HEK293 (cell line): Measurements from ENCODE around the gene MRGPRG.
"Not testable (repeated sequence)": the region's sequence is repeated elsewhere in the genome, so short reads cannot be mapped to it uniquely, and the experiment has no call there.

Experiments
- CTCF ChIA-PET: fragments of 350-600 bp; formaldehyde crosslinking; extraction: SDS; loops from one replicate; lab custom pipeline; 2021; ENCODE audit warnings: antibody characterized with exemption; lab: Yijun Ruan, JAX
- POLR2A ChIA-PET: fragments of 300-600 bp; formaldehyde crosslinking; extraction: SDS; loops from one replicate; lab custom pipeline; 2020; ENCODE audit warnings: antibody characterized with exemption, inconsistent platforms; lab: Yijun Ruan, JAX
- H3K27ac ChIP-seq: fragments of 200-500 bp; sonication (Bioruptor generic); 2 replicates; pipeline ENCODE4 v1.5.1; 2014; ENCODE audit warnings: low read depth, low read length, control low read depth, inconsistent platforms; ENCODE audit errors: extremely low read depth
- H3K36me3 ChIP-seq, 2 experiments: fragments of 200-500 bp in 1 of 2; sonication (Bioruptor generic) in 1 of 2; 1 replicate in 1 of 2; 2 replicates in 1 of 2; pipeline ENCODE4 v1.5.1; 2014 to 2017; ENCODE audit warnings: inconsistent platforms in 2 of 2, low read length in 2 of 2; ENCODE audit not compliant: control insufficient read depth in 2 of 2, insufficient read depth in 1 of 2
- H3K4me1 ChIP-seq: fragments of 200-500 bp; sonication (Bioruptor generic); 2 replicates; pipeline ENCODE4 v1.5.1; 2014; ENCODE audit warnings: mild to moderate bottlenecking, low read length, inconsistent platforms; ENCODE audit not compliant: control insufficient read depth, insufficient read depth
- H3K4me3 ChIP-seq: 2 replicates; pipeline ENCODE4 v1.5.1; 2011; ENCODE audit warnings: low read depth, mild to moderate bottlenecking, control low read depth, low read length, moderate library complexity
- H3K9me3 ChIP-seq: fragments of 200-500 bp; sonication (Bioruptor generic); 2 replicates; pipeline ENCODE4 v1.5.1; 2014; ENCODE audit warnings: low read depth, low read length, inconsistent platforms; ENCODE audit not compliant: control insufficient read depth, insufficient read depth
- SETDB1 ChIP-seq: IDR thresholded peaks from one replicate; pipeline ENCODE4 v1.6.1; 2017; ENCODE audit warnings: mild to moderate bottlenecking, low read length, moderate library complexity, mixed read lengths; ENCODE audit not compliant: insufficient read length
- ZEB2 ChIP-seq: fragments of 450-650 bp; formaldehyde crosslinking; IDR thresholded peaks from 2 replicates; pipeline ENCODE4 v1.5.1; 2016; ENCODE audit warnings: missing biosample characterization, missing genetic modification characterization
- ZNF157 ChIP-seq: fragments of 450-650 bp; formaldehyde crosslinking; IDR thresholded peaks from 2 replicates; pipeline ENCODE4 v1.5.1; 2016; ENCODE audit warnings: missing biosample characterization, missing genetic modification characterization
- ZNF510 ChIP-seq: fragments of 450-650 bp; formaldehyde crosslinking; IDR thresholded peaks from 2 replicates; pipeline ENCODE4 v1.5.1; 2018; ENCODE audit warnings: mild to moderate bottlenecking, missing genetic modification characterization, missing biosample characterization; ENCODE audit not compliant: insufficient replicate concordance
- ZNF571 ChIP-seq: fragments of 450-650 bp; formaldehyde crosslinking; IDR thresholded peaks from 2 replicates; pipeline ENCODE4 v1.5.0; 2017; ENCODE audit warnings: missing biosample characterization, missing genetic modification characterization
- TF ChIP-seq, protein P1 (sequence below): fragments of 450-650 bp; formaldehyde crosslinking; conservative IDR thresholded peaks from 2 replicates; pipeline ENCODE4 v1.5.1; 2016; ENCODE audit warnings: low read depth, missing biosample characterization, missing genetic modification characterization

The MRGPRG gene

DNA sequence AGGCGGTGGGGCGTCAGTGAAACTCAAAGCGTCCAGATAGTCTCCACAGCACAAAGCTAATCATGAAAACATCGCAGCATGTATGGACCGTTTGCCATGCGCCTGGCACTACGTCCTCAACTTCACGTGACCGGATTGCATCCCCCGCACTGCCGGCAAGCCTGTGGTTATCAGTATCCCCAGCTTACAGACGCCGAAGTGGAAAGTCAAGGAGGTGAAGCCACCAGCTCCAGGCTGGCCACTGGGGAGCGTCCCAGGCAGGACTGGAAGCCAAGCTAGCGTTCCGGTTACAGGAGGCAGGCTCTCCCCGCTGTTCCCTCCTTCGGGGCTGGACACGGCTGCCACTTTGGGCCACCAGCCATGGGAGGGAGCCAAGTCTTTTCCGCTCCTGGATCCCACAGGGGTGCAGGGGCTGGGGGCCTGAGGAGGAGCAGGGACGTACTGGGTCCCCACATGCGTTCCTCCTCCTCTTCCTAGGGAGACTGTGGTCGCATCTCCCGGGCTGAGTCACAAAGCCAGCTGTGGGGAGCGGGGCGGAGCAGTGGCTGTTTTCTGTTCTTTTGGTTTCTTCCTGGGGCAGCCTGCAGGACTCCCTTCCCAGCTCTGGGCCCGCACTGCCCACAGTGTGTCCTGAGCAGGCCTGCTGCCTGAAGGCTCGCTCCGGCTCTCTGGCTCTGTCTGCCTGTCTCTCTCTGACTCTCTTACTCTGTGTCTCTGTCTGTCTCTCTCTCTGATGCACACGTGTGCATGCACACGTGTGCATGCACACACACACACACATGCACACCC lies 49.2 kb downstream of the MRGPRG start (continued):
- TF ChIP-seq SETDB1 (no peak), ZNF510 (tag by site-specific recombination) (no peak), ZNF157 (tag by site-specific recombination) (no peak), ZEB2 (tag by site-specific recombination) (no peak), ZNF571 (no peak)
- TF ChIP-seq, protein P1, sequence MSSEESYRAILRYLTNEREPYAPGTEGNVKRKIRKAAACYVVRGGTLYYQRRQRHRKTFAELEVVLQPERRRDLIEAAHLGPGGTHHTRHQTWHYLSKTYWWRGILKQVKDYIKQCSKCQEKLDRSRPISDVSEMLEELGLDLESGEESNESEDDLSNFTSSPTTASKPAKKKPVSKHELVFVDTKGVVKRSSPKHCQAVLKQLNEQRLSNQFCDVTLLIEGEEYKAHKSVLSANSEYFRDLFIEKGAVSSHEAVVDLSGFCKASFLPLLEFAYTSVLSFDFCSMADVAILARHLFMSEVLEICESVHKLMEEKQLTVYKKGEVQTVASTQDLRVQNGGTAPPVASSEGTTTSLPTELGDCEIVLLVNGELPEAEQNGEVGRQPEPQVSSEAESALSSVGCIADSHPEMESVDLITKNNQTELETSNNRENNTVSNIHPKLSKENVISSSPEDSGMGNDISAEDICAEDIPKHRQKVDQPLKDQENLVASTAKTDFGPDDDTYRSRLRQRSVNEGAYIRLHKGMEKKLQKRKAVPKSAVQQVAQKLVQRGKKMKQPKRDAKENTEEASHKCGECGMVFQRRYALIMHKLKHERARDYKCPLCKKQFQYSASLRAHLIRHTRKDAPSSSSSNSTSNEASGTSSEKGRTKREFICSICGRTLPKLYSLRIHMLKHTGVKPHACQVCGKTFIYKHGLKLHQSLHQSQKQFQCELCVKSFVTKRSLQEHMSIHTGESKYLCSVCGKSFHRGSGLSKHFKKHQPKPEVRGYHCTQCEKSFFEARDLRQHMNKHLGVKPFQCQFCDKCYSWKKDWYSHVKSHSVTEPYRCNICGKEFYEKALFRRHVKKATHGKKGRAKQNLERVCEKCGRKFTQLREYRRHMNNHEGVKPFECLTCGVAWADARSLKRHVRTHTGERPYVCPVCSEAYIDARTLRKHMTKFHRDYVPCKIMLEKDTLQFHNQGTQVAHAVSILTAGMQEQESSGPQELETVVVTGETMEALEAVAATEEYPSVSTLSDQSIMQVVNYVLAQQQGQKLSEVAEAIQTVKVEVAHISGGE (tag by site-specific recombination): no peak

DNA sequence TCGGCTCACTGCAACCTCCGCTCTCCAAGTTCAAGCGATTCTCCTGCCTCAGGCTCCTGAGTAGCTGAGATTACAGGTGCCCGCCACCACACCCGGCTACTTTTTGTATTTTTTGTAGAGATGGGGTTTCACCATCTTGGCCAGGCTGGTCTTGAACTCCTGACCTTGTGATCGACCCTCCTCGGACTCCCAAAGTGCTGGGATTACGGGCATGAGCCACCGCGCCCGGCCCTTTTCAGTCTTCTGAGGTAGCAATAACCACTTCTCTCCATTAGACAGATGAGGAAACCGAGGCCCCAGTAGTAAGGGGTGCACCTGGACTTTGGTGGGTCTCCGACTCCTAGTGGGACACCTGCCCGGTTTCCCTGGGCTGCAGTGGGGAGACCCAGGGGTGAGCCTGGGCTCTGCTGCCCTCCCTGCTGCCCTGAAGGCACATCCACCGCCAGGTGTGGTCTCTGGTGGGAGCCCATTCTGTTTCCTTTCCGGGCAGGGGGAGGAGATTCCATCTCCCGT lies 49.8 kb downstream of the MRGPRG start:
- ChIA-PET CTCF (interaction anchor here (0.6 to 1.2 kb wide), 3 partner anchors 16 to 420 kb away, joined by 3 to 7 read pairs (median 6); no protein-coding TSS in a partner anchor), POLR2A (interaction anchor here (0.9 to 1.0 kb wide), 2 partner anchors 8 to 22 kb away, joined by 3 to 4 read pairs; no protein-coding TSS in a partner anchor)
- H3K4me3 ChIP-seq, H3K36me3 ChIP-seq, H3K27ac ChIP-seq, H3K4me1 ChIP-seq, H3K9me3 ChIP-seq: not testable (repeated sequence)
